ENCODE measurements around the gene RAC2. TPM values are rescaled to one million over a fixed set of nuclear protein-coding genes. Genes with fewer than 3 reads are reported as not detected.

Gene RAC2
- total RNA-seq, 4 donors from 2014 or later = 10.0 to 124 (median 20.6) TPM

DNA sequence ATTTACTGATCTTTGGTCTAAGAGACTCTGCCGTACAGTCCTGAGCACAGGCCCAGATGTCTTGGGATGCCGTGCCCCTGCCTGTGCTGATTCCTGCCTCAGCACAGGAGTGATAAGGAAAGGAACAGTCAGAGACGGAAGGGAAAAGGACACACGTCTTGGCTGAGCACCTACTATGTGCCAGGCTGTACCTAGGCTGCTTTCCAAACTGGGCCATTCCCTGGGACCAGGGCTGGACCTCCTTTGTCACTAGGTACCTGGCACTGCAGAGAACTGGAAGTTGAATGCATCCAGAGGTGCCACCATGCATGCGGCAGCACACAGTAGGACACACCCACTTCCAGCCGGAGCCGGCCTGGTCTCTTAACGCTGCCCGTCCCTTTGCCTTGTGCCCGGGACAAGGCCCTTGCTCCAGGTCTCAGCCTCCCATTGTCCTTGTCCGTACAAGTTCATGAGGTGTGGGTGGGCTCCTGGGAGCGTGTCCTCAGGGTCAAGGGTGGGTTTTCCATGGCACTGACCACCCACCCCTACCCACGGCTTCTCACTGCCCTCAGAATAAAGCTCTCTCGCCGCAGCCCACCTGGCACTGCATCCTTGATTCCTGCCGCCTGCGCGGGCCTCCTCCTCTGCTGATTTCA lies 30.7 kb downstream of the RAC2 start:
- peak in 2 of 3 donors; percentile 37 to 39 for DNase-seq
- Histone ChIP-seq H3K36me3 (no peaks in the 10 kb centered on the region), H3K9me3 (no peaks in the 10 kb centered on the region), H3K27me3 (no peaks in the 10 kb centered on the region), H3K4me3 (no peak overlapping the region), H3K27ac (no peak overlapping the region), H3K4me1 (peaks cover 0 to under 1% (median 0%) of the 10 kb centered on the region in 4 donors)
- TF ChIP-seq, protein P1, sequence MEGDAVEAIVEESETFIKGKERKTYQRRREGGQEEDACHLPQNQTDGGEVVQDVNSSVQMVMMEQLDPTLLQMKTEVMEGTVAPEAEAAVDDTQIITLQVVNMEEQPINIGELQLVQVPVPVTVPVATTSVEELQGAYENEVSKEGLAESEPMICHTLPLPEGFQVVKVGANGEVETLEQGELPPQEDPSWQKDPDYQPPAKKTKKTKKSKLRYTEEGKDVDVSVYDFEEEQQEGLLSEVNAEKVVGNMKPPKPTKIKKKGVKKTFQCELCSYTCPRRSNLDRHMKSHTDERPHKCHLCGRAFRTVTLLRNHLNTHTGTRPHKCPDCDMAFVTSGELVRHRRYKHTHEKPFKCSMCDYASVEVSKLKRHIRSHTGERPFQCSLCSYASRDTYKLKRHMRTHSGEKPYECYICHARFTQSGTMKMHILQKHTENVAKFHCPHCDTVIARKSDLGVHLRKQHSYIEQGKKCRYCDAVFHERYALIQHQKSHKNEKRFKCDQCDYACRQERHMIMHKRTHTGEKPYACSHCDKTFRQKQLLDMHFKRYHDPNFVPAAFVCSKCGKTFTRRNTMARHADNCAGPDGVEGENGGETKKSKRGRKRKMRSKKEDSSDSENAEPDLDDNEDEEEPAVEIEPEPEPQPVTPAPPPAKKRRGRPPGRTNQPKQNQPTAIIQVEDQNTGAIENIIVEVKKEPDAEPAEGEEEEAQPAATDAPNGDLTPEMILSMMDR (IDR thresholded peaks at IDR 0.05) = no peak
- TF ChIP-seq POLR2A (IDR thresholded peaks at IDR 0.05) = no peak

- H3K36me3 ChIP-seq = no peaks in the 10 kb centered on the region
- no peaks in the 10 kb centered on the region for H3K27me3 ChIP-seq
- DNase-seq = peak in 2 of 3 donors; percentile 41 to 43
- H3K27ac ChIP-seq = no peak within 1 kb of the TSS
- no peak within 1 kb of the TSS for H3K4me3 ChIP-seq
- TF ChIP-seq, protein P1 (IDR thresholded peaks at IDR 0.05) = no peak
- TF ChIP-seq POLR2A (IDR thresholded peaks at IDR 0.05) = no peak
- no peaks in the 10 kb centered on the region for H3K4me1 ChIP-seq
- H3K9me3 ChIP-seq = no peaks in the 10 kb centered on the region
Observed at GRCh38 chr22:37212174-37212906, 31.7 kb downstream of the RAC2 start, which contains the start of gene SSTR3. Gene SSTR3, minus strand, starts transcription at chr22:37212477. Its CDS starts 4,674 bp downstream, at chr22:37207803.

- H3K27ac ChIP-seq = no peak overlapping the region
- H3K36me3 ChIP-seq = no peaks in the 10 kb centered on the region
- no peaks in the 10 kb centered on the region for H3K9me3 ChIP-seq
- H3K4me3 ChIP-seq = no peak overlapping the region
- no peak for TF ChIP-seq POLR2A (IDR thresholded peaks at IDR 0.05)
- TF ChIP-seq, protein P1 (IDR thresholded peaks at IDR 0.05) = no peak
- H3K27me3 ChIP-seq = no peaks in the 10 kb centered on the region
- peak in 1 of 3 donors; percentile 37 for DNase-seq
- H3K4me1 ChIP-seq = no peaks in the 10 kb centered on the region
Observed at GRCh38 chr22:37211866-37212173, 32.2 kb downstream of the RAC2 start.

GRCh38 chr22:37211075-37211865 lies 32.8 kb downstream of the RAC2 start:
- Histone ChIP-seq H3K36me3 (no peaks in the 10 kb centered on the region), H3K4me1 (no peaks in the 10 kb centered on the region), H3K4me3 (no peak overlapping the region), H3K27ac (no peak overlapping the region), H3K9me3 (no peaks in the 10 kb centered on the region), H3K27me3 (no peaks in the 10 kb centered on the region)
- DNase-seq = peak in 2 of 3 donors; percentile 41 to 42
- no peak for TF ChIP-seq POLR2A (IDR thresholded peaks at IDR 0.05)
- TF ChIP-seq, protein P1 (IDR thresholded peaks at IDR 0.05) = no peak

DNA sequence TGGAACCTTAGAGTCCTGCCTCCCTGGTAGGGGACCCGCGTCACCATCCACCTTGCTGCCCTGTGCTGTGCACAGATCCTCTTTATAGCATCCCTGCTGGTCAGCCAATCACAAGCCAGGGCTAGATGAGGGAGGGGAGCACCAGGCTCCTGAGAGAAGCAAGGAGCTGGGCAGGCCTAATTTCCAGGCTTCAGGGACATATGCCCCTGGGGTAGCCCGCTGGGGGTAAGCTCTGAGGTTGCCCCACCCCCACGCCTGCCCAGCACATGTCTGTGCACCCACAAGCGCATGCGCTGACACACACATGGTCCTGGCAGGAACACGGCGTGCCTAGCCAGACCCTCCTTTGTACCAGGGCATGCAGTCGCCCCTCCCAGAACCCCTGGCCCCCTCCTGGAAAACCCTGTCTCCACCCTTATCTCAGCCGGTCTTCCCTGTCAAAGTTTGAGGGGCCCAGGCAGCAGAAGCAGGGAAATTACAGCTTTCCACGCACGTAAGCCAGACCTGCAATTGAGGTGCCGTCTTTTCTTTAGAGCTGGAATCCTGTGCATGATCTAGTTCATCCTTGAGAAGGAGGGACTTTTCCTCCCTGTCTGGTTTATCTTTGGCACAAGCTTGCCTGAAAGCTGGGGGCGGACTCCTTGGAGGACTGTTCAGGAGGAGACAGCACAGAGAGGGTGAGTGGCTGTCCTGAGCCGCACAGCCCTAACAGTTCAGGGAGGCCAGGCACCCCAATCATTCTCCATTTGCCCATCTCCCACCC lies 33.8 kb downstream of the RAC2 start:
- no peak for TF ChIP-seq POLR2A (IDR thresholded peaks at IDR 0.05)
- TF ChIP-seq, protein P1 (IDR thresholded peaks at IDR 0.05) = no peak
- Histone ChIP-seq H3K27ac (no peak overlapping the region), H3K36me3 (no peaks in the 10 kb centered on the region), H3K9me3 (no peaks in the 10 kb centered on the region), H3K4me3 (no peak overlapping the region), H3K27me3 (no peaks in the 10 kb centered on the region), H3K4me1 (no peaks in the 10 kb centered on the region)
- peak in 2 of 3 donors; percentile 29 to 35 for DNase-seq

Measured in Peyer's patch (tissue), 4 donors.